ENCODE results near the gene NOC2L.

GRCh38 chr1:1006305-1007159, 47.5 kb upstream of the NOC2L start:
- TF ChIP-seq CTCF (optimal IDR thresholded peaks at IDR 0.05 in 1 of 3, IDR thresholded peaks at IDR 0.05 in 1 of 3, conservative IDR thresholded peaks at IDR 0.05 in 1 of 3; ENCODE audit: extremely low read depth in 1 of 3, insufficient read depth in 2 of 3, low read length in 3 of 3) (no peak), EZH2 (IDR thresholded peaks at IDR 0.05; ENCODE audit: low read length) (no peak)

All from keratinocyte (primary cell).